Mammary epithelial cell (primary cell): ENCODE data around the gene DDX23.

Source experiments
- EZH2 ChIP-seq: IDR thresholded peaks from 2 replicates; pipeline ENCODE4 v1.6.1; 2012; ENCODE audit warnings: low read length, inconsistent platforms, borderline replicate concordance
- TF ChIP-seq, protein P1 (sequence below), 2 donors: IDR thresholded peaks in 1 of 2; conservative IDR thresholded peaks in 1 of 2; 2 replicates each; pipeline ENCODE4 v1.5.1; 2011 to 2012; ENCODE audit warnings: inconsistent platforms in 2 of 2, low read length in 2 of 2, mild to moderate bottlenecking in 2 of 2, control low read depth in 1 of 2, low read depth in 1 of 2; ENCODE audit not compliant: insufficient read depth in 1 of 2; ENCODE audit errors: extremely low read depth in 1 of 2

- TF ChIP-seq, protein P1, sequence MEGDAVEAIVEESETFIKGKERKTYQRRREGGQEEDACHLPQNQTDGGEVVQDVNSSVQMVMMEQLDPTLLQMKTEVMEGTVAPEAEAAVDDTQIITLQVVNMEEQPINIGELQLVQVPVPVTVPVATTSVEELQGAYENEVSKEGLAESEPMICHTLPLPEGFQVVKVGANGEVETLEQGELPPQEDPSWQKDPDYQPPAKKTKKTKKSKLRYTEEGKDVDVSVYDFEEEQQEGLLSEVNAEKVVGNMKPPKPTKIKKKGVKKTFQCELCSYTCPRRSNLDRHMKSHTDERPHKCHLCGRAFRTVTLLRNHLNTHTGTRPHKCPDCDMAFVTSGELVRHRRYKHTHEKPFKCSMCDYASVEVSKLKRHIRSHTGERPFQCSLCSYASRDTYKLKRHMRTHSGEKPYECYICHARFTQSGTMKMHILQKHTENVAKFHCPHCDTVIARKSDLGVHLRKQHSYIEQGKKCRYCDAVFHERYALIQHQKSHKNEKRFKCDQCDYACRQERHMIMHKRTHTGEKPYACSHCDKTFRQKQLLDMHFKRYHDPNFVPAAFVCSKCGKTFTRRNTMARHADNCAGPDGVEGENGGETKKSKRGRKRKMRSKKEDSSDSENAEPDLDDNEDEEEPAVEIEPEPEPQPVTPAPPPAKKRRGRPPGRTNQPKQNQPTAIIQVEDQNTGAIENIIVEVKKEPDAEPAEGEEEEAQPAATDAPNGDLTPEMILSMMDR (conservative IDR thresholded peaks at IDR 0.05 in 1 of 2, IDR thresholded peaks at IDR 0.05 in 1 of 2; ENCODE audit: extremely low read depth in 1 of 2, insufficient read depth in 1 of 2, low read depth in 1 of 2, low read length in 2 of 2) = no peak
- TF ChIP-seq EZH2 = no peak
Measured at GRCh38 chr12:48824905-48825304, 27.1 kb downstream of the DDX23 start.
